ENCODE measurements around the gene C1QA. TPM values are rescaled to one million over a fixed set of nuclear protein-coding genes. Genes with fewer than 3 reads are reported as not detected.

C1QA gene
- total and polyA plus RNA-seq, 2 of the 4 experiments (the other 2 are of a cell fraction): not detected

- CTCF ChIA-PET: no interaction called here
- Histone ChIP-seq H2AFZ (replicated peaks; ENCODE audit: low read length, poor library complexity) (no peak overlapping the region), H3K9me3 (ENCODE audit: control insufficient read depth, insufficient read depth, low read length) (no peaks in the 10 kb centered on the region), H2BK20ac (ENCODE audit: low read depth, low read length) (no peak overlapping the region), H3K4me2 (ENCODE audit: low read depth, low read length) (no peak overlapping the region), H3K4ac (ENCODE audit: low read depth, low read length) (no peak overlapping the region), H3K27me3 (ENCODE audit: control insufficient read depth, insufficient read depth, low read length) (peaks cover 71% of the 10 kb centered on the region), H3K4me3 (ENCODE audit: insufficient read depth, low read depth, low read length) (no peak overlapping the region), H4K8ac (ENCODE audit: low read depth in 2 of 2, low read length in 2 of 2) (no peak overlapping the region), H2BK5ac (ENCODE audit: low read depth, low read length, poor library complexity, severe bottlenecking) (no peak overlapping the region), H3K36me3 (ENCODE audit: control insufficient read depth, insufficient read depth, low read length) (no peaks in the 10 kb centered on the region), H3K4me1 (ENCODE audit: control insufficient read depth, insufficient read depth, low read length) (no peaks in the 10 kb centered on the region), H4K91ac (ENCODE audit: insufficient read depth, low read depth, low read length) (no peak overlapping the region), H3K27ac (ENCODE audit: insufficient read depth, low read length) (no peak overlapping the region), H3K79me1 (ENCODE audit: low read depth in 1 of 2, low read length in 2 of 2) (no peaks in the 10 kb centered on the region), H3K23ac (ENCODE audit: low read depth, low read length) (no peak overlapping the region), H4K20me1 (ENCODE audit: insufficient read depth, low read length) (no peaks in the 10 kb centered on the region), H2BK15ac (ENCODE audit: low read depth, low read length) (no peak overlapping the region), H2AK5ac (ENCODE audit: low read depth, low read length) (no peak overlapping the region), H4K5ac (ENCODE audit: low read depth, low read length) (no peak overlapping the region), H3K9ac (ENCODE audit: low read depth, low read length) (no peak overlapping the region), H3K14ac (replicated peaks; ENCODE audit: low read depth, low read length) (no peak overlapping the region), H2BK120ac (ENCODE audit: low read depth, low read length) (no peak overlapping the region), H3K18ac (ENCODE audit: low read depth, low read length) (no peak overlapping the region), H3K56ac (ENCODE audit: extremely low read depth, insufficient read depth, low read length) (no peak overlapping the region), H2AK9ac (replicated peaks; ENCODE audit: low read depth, low read length, poor library complexity) (no peak overlapping the region), H3K9me1 (ENCODE audit: insufficient read depth, low read length) (no peaks in the 10 kb centered on the region)
- DNase-seq (no peak), ATAC-seq (ENCODE audit: low read depth) (no peak)
- TF ChIP-seq POLR2A (IDR thresholded peaks at IDR 0.05; ENCODE audit: low read depth, low read length): no peak
- TF ChIP-seq FOS (IDR thresholded peaks at IDR 0.05; ENCODE audit: low read depth, low read length): no peak
- no TSS peak for BruUV-seq (replicated peaks)
- 60% methylated on average over 1 of the region's 2 CpGs; no CpG with 5 or more reads in 1 of the 2 experiments for WGBS, 2 experiments (ENCODE audit: extremely low coverage in 2 of 2, insufficient read length in 1 of 2)
- dilution Hi-C loops (cut with HindIII; ENCODE audit: low sequenced_read_pairs, unreplicated experiment) (no loop called here), in situ Hi-C loops (cut with MboI; ENCODE audit: low sequenced_read_pairs) (no loop called here), intact Hi-C loops (cut with micrococcal nuclease) (loop anchor here (10.0 kb wide), 1 partner anchor 303 kb away; no protein-coding TSS in a partner anchor)
- POLR2A ChIA-PET (ENCODE audit: unreplicated experiment): no interaction called here
These were observed 25.5 kb downstream of the C1QA start for GRCh38 chr1:22661880-22662279.

Measured in IMR-90 (cell line).